ENCODE results near the gene NUTM1. TPM values are rescaled to one million over a fixed set of nuclear protein-coding genes. Genes with fewer than 3 reads are reported as not detected.

NUTM1 gene
- total RNA-seq (2014; rRNA removed; shearing (Covaris generic)), result not detected in 2 replicates

DNA sequence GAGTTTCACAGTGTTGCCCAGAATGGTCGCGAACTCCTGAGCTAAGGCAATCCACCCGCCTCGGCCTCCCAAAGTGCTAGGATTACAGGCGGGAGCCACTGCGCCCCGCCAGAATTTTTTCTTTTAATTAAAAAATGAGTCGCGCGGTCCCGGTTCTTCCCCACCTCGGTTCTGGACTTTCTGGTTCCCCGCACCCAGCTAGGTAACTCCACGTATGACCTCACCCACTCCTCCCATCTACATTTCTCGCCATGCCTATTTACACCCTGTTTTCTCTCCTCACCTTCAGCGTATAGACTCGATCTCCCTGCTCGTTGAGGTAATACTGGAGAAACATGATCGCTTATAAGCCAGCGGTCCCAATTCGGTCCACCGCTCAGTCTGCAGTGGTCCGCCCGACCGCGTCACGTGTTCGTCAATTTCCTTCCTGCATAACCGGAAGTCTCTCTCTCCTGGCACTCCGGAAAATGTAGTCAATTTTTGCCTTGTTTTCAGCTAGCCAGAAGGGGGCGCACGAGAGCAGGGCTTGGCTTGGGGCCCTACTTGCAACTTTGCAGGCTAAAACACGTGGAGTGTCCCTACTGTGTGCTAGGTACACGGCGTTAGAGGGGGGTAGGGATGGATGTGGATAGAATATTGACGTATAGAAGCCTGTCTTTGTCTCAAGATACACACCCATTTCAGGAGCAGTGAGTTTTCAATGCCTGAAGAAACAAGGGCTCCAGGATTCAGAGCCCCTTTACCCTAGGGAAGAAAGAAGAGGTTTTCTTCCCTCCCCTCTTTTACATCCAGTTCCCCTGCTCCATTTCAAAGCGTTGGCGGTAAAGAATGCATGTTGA, at the start of gene NUTM1, which contains the start of gene NOP10:
TSS of gene NUTM1 (plus strand) at position 579 of the 839 bp plus-strand sequence. CDS start 382 bp downstream, outside the sequence.
TSS of gene NOP10 (minus strand) at position 400 of the 839 bp plus-strand sequence. CDS start at position 337, 63 bp downstream.
- DNase-seq (ENCODE audit: low spot score), result peak; percentile 88

DNA sequence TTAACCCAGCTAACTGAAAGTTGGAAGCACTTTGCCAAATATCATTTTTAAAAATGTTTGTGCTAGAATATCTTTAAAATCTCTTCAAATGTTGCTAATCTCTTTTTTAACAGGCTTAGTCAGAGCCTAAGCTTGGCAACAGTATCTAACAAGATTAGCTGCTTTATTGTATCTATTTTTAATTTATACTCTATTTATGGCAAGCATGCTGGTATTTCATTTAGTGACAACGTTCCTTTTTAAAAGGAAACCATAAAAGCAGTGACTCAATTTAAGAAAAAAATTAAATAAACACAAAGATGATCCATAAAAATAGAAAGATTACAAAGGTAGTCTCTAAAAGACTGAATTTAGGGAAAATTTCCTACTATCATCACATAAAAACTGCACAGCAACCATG, 46.1 kb upstream of the NUTM1 start:
- DNase-seq (ENCODE audit: low spot score), result no peak

DNA sequence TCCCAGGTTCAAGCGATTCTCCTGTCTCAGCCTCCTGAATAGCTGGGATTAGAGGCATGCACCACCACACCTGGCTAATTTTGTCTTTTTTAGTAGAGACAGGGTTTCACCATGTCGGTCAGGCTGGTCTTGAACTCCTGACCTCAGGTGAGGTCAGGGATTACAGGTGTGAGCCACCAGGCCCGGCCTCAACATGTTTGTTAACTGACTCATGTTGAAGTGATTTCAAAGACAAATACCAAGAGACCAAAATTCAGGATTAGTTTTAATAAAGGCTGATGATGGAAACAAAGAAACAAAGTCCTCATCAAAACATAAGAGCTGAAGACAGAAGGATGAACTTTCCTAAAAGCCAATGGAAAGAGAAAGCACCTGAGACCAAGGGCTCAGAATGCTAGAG, 42.1 kb upstream of the NUTM1 start:
- no peak for DNase-seq (ENCODE audit: low spot score)

GRCh38 chr15:34304613-34305012, 38.5 kb upstream of the NUTM1 start:
- DNase-seq (ENCODE audit: low spot score), result no peak

- DNase-seq (ENCODE audit: low spot score), result no peak
Observed at GRCh38 chr15:34311563-34311962, 31.6 kb upstream of the NUTM1 start.

GRCh38 chr15:34314491-34315490, 28.3 kb upstream of the NUTM1 start:
- DNase-seq (ENCODE audit: low spot score), result no peak

GRCh38 chr15:34318277-34319079, 24.6 kb upstream of the NUTM1 start:
- peak; percentile 55 for DNase-seq (ENCODE audit: low spot score)

DNA sequence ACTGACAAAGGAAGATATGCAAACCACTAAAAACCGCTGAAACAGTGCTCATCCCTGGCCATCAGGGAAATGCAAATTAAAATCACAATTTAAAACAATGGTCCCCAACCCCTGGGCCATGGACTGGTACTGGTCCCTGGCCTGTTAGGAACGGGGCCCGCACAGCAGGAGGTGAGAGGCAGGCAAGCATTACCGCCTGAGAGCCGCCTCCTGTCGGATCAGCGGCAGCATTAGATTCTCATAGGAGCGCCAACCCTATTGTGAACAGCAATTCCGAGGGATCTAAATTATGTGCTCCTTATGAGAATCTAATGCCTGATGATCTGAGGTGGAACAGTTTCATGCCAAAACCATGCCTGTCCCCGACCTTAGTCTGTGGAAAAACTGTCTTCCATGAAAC, 19.9 kb upstream of the NUTM1 start:
- no peak for DNase-seq (ENCODE audit: low spot score)

- DNase-seq (ENCODE audit: low spot score), result no peak
Observed at GRCh38 chr15:34324933-34325332, 18.2 kb upstream of the NUTM1 start.

DNA sequence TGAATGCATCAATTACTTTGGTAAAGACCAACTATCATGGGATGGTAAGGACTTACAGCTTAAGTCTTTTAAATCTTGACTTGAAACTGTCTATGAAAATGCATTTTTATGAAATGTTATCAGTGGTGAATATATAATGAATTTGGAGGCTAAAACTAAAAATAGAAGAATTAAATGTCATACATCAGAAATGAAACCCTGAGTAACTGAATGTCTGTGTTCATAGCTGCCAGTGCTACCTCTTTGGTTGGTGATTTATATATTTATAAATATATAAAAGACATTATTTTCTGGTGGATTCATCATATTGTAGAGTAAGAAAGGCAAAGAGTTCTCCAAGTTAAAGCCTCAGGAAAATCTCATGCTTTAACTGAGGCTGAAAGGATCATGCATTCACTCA, 17.7 kb upstream of the NUTM1 start:
- DNase-seq (ENCODE audit: low spot score), result no peak

GRCh38 chr15:34327906-34328305, 15.2 kb upstream of the NUTM1 start:
- no peak for DNase-seq (ENCODE audit: low spot score)

DNA sequence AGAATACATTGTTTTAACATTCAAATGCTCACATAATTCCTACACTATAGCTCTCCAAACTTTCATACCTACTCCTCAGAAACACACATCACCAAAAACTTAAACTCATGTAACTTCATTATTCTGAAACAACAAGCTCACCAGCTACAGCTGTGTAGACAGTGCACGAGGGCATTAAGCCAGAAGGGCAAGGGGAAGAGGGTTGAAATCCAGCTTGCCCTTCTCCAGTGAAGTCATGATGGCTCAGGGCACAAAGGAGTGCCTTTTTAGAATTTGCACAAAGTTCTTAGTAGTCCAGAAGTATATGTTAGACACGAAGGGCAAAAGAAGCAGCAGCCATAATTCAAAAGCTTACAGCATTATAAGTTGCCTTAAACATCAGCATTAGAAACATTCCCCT, 14.1 kb upstream of the NUTM1 start:
- no peak for DNase-seq (ENCODE audit: low spot score)

DNA sequence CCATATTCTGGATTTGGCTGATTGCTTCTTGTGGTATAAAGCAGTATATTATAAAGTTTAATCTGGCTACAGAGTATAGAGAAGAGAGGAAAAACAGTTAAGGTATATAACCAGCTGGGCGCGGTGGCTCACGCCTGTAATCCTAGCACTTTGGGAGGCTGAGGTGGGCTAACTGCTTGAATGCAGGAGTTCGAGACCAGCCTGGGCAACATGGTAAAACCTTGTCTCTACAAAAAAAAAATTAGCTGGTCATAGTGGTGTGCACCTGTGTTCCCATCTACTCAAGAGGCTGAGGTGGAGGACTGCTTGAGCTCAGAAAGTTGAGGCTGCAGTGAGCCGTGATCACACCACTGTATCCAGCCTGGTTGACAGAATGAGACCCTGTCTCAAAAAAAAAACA, 12.8 kb upstream of the NUTM1 start:
- no peak for DNase-seq (ENCODE audit: low spot score)

GRCh38 chr15:34331809-34332208, 11.3 kb upstream of the NUTM1 start:
- DNase-seq (ENCODE audit: low spot score), result no peak

- no peak for DNase-seq (ENCODE audit: low spot score)
Observed at GRCh38 chr15:34332553-34333120, 10.5 kb upstream of the NUTM1 start.

- no peak for DNase-seq (ENCODE audit: low spot score)
Observed at GRCh38 chr15:34334672-34335071, 8.4 kb upstream of the NUTM1 start.

DNA sequence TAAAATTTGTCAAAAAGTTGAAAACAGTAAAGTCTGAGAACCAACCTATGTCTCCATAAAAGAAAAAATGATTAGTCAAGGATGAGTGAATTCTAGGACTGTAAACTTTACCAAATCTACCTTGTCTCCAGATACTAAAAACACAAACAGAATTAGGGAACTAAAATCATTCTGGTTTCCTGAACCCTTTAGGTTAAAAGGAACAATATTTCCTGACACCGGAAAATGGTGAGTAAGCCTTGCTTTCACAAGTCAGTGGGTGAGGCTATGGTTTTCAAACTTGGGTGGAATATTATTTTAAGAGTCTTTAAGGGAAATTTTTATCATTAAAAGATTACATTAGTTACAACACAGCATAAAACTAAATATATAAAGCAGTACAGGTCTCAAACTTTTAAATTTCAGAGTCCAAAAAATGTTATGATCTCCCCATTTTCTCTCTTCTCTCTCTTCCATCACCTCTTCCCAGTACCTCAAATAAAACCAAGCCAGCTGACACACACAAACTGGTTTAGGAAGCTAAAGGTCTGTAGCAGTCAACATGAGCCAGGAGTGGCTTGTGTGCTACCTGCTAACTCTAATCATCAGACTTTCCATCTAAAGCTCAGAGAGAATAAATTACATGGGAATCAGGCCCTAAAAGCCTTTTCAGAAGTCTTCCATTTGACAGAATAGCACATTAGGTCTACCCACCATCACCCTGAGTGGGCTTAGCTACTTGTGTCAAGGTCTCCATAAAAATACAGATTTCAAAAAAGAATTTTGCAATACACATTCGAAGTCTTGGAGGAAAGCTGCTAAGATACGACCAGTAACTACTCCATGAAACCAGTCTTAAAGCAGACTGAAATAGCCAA, 7.7 kb upstream of the NUTM1 start:
- DNase-seq (ENCODE audit: low spot score), result no peak

DNA sequence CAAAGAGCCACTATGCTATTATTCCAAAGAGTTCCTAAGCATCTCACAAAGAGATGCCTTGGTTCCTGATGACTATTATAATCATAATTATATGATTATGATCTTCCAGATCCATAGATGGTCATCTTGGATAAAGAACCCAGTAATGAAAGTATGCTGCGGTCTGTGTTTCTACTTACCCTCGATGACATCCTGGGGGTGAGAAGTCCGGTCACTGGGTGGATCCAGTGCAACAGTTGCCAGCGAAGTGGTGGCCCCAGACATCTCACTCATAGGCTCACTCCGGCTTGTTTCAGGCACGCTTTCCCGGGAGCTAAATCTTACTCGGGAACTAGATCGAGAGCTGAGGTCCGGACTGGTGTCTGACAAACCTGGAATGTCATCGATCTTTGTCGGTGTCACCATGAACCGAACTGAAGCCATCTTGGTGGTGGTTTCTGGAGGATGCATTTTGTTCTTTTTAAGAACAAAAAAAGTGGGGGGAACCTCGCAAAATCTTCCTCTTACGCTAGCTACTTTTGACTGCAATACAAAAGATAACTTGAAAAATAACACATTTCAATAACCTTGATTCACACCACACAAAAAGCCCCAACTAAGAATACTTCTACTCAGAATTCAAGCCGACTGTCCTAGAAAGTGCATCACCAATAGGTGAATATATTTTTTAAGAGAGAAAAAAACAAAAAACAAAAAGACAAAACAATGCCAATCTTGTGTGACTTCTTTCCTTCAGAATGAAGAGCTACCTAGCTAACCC, 6.7 kb upstream of the NUTM1 start:
- no peak for DNase-seq (ENCODE audit: low spot score)

- no peak for DNase-seq (ENCODE audit: low spot score)
Observed at GRCh38 chr15:34336991-34337556, 6.0 kb upstream of the NUTM1 start.
